Stimulated activated CD8-positive, alpha-beta memory T cell treated with anti-CD3 and anti-CD28 coated beads, Interleukin-4, amount 100 ng/mL, for 24 hours (primary cell): ENCODE measurements around the gene USP31.

Experiments used
- DNase-seq: peaks from one replicate; pipeline ENCODE4 v3.0.0-alpha.2; 2020; ENCODE audit warnings: low read depth

The USP31 gene, protein sequence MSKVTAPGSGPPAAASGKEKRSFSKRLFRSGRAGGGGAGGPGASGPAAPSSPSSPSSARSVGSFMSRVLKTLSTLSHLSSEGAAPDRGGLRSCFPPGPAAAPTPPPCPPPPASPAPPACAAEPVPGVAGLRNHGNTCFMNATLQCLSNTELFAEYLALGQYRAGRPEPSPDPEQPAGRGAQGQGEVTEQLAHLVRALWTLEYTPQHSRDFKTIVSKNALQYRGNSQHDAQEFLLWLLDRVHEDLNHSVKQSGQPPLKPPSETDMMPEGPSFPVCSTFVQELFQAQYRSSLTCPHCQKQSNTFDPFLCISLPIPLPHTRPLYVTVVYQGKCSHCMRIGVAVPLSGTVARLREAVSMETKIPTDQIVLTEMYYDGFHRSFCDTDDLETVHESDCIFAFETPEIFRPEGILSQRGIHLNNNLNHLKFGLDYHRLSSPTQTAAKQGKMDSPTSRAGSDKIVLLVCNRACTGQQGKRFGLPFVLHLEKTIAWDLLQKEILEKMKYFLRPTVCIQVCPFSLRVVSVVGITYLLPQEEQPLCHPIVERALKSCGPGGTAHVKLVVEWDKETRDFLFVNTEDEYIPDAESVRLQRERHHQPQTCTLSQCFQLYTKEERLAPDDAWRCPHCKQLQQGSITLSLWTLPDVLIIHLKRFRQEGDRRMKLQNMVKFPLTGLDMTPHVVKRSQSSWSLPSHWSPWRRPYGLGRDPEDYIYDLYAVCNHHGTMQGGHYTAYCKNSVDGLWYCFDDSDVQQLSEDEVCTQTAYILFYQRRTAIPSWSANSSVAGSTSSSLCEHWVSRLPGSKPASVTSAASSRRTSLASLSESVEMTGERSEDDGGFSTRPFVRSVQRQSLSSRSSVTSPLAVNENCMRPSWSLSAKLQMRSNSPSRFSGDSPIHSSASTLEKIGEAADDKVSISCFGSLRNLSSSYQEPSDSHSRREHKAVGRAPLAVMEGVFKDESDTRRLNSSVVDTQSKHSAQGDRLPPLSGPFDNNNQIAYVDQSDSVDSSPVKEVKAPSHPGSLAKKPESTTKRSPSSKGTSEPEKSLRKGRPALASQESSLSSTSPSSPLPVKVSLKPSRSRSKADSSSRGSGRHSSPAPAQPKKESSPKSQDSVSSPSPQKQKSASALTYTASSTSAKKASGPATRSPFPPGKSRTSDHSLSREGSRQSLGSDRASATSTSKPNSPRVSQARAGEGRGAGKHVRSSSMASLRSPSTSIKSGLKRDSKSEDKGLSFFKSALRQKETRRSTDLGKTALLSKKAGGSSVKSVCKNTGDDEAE (N-terminal part only)

GRCh38 chr16:23149267-23149992 lies at the start of gene USP31:
Gene USP31 (minus strand): TSS chr16:23149452. CDS start chr16:23149270, 182 bp downstream.
- DNase-seq, result peak; percentile 86

GRCh38 chr16:23196539-23196938 lies 47.3 kb upstream of the USP31 start:
- no peak for DNase-seq

GRCh38 chr16:23195366-23195978 lies 46.2 kb upstream of the USP31 start:
- no peak for DNase-seq

DNA sequence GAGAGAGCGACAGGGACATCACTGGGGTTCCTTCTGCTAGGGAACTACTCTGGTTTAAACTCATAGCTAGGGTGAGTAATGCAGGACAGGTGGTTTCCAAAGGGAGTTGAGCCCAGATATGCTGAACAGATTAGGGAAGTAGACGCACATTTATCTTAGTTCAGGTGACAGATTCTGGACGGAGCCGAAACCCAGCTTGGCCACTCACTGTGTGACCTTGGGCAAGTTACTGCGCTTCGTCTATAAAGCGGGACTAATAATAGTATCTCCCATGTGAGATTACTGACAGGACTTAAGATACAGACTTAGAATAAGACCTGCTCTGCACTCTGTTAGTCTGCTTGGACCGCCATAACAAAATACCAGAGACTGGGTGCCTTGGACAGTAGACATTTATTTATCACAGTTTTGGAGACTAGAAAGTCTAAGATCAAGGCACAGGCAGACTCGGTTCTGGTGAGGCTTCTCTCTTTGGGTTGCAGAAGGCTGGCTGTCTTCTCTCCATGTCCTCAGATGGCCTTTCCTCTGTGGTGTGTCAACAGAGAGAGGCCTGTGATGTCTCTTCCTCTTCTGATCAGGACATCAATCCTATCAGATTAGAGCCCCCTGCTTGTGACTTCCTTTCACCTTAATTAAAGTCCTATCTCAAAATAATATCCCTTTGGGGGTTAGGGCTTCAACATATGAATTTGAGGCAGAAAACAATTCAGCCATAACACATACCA lies 45.4 kb upstream of the USP31 start:
- no peak for DNase-seq

- DNase-seq, result no peak
Observed at GRCh38 chr16:23188911-23189310, 39.7 kb upstream of the USP31 start.

- DNase-seq, result no peak
Observed at GRCh38 chr16:23187341-23187740, 38.1 kb upstream of the USP31 start.

DNA sequence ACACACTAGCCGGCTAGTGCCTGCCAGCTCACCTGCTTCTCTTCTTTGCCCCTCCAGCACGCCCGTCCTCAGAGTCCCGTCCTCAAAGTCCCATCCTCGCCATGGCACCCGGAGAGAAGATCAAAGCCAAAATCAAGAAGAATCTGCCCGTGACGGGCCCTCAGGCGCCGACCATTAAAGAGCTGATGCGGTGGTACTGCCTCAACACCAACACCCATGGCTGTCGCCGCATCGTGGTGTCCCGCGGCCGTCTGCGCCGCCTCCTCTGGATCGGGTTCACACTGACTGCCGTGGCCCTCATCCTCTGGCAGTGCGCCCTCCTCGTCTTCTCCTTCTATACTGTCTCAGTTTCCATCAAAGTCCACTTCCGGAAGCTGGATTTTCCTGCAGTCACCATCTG lies 36.9 kb upstream of the USP31 start:
- no peak for DNase-seq

GRCh38 chr16:23185656-23186055 lies 36.4 kb upstream of the USP31 start:
- DNase-seq, result no peak

GRCh38 chr16:23183543-23183862 lies 34.3 kb upstream of the USP31 start:
- DNase-seq, result no peak

- no peak for DNase-seq
Observed at GRCh38 chr16:23182679-23183542, 33.7 kb upstream of the USP31 start, which contains the start of gene SCNN1G. Gene SCNN1G (plus strand): TSS chr16:23182745. CDS start chr16:23186272, 3,527 bp downstream.

DNA sequence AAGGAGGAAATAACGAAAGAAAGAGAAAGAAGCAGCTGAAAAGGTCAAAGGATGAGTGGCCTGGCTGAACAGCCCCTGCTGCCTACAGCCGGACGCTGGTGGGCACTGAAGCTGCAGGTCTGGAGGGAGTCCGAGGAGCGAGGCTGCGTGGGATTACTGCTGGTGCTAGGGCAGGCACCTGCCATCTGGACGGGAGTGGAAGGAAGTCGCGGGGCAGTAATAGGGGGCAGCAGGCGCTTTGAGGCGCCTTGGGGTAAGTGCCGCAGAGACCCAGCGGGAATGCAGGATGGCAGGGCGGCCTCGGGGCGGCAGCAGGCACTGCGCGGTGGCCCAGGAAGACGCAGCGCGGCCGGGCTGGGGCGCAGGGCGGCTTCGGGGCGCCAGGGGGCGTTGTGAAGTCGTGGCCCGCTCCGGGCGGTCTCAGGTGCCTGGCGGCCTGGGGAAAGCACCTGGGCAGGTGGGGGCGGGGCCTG lies 33.0 kb upstream of the USP31 start:
- peak; percentile 53 for DNase-seq

GRCh38 chr16:23181506-23181905 lies 32.3 kb upstream of the USP31 start:
- DNase-seq, result no peak

- no peak for DNase-seq
Observed at GRCh38 chr16:23175651-23176050, 26.4 kb upstream of the USP31 start.

DNA sequence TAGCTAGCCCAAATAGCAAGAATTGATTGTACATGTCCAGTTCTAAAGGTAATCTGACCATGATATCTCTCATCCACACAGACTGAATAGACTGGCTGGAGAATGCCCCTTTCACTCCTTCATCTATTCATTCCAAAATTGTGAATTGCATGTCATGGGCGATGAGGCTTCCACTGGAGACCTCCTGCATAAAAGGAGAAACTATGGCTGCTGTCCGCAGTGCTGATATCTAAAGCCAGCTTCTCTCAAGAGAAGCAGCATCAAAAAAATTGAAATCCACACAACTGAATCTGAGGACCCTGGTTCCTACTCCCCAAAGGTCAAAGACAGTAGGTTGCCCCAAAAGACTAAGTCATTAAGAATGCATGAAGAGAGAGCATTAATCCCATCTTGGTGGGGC lies 25.4 kb upstream of the USP31 start:
- no peak for DNase-seq

GRCh38 chr16:23172994-23173393 lies 23.7 kb upstream of the USP31 start:
- no peak for DNase-seq

DNA sequence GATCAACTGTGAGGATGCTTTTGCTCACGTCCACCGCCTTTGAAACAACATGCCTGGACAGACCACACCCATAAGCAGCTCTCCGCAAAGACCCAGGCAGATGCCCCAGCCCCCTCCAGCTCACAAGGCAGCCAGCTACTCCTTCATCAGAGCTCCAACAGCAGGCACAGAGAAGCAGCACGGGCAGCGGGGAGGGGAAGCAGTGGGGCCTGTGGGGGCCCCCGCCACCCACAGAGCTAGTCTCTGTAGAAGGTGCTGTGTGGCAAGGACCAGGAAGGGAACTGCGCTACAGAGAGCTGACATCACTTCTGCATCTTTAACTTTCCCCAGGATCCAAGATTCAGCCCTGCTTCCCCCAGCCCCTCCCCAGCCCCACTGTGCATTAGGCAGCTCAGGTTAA lies 23.3 kb upstream of the USP31 start:
- no peak for DNase-seq

- DNase-seq, result no peak
Observed at GRCh38 chr16:23164736-23165135, 15.5 kb upstream of the USP31 start.

DNA sequence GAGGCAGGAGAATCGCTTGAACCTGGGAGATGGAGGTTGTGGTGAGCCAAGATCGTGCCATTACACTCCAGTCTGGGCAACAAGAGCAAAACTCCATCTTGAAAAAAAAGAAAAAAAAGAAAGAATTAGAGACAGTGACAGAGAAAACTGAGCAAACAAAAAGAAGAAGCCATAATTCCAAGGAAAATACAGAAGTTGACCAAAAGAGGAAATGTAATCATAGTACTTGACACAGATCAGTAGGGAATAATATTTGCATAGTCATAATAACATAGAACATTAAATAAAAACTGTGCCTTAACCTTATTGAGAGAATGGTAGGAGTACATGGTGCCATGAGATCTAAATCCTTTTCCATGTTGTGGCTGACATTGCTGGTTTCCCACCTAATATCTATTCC lies 14.7 kb upstream of the USP31 start:
- DNase-seq, result no peak

GRCh38 chr16:23160574-23160973 lies 11.3 kb upstream of the USP31 start:
- DNase-seq, result no peak
